GM21390 (cell line): ENCODE data around the gene BTBD7.
"Not testable (repeated sequence)": the region's sequence is repeated elsewhere in the genome, so short reads cannot be mapped to it uniquely, and the experiment has no call there.

Experiments used
- ATAC-seq: cut with Tn5 transposase; IDR thresholded peaks from one replicate; pipeline ENCODE4 v1.9.1; 2021; ENCODE audit not compliant: unreplicated experiment

The BTBD7 gene, protein sequence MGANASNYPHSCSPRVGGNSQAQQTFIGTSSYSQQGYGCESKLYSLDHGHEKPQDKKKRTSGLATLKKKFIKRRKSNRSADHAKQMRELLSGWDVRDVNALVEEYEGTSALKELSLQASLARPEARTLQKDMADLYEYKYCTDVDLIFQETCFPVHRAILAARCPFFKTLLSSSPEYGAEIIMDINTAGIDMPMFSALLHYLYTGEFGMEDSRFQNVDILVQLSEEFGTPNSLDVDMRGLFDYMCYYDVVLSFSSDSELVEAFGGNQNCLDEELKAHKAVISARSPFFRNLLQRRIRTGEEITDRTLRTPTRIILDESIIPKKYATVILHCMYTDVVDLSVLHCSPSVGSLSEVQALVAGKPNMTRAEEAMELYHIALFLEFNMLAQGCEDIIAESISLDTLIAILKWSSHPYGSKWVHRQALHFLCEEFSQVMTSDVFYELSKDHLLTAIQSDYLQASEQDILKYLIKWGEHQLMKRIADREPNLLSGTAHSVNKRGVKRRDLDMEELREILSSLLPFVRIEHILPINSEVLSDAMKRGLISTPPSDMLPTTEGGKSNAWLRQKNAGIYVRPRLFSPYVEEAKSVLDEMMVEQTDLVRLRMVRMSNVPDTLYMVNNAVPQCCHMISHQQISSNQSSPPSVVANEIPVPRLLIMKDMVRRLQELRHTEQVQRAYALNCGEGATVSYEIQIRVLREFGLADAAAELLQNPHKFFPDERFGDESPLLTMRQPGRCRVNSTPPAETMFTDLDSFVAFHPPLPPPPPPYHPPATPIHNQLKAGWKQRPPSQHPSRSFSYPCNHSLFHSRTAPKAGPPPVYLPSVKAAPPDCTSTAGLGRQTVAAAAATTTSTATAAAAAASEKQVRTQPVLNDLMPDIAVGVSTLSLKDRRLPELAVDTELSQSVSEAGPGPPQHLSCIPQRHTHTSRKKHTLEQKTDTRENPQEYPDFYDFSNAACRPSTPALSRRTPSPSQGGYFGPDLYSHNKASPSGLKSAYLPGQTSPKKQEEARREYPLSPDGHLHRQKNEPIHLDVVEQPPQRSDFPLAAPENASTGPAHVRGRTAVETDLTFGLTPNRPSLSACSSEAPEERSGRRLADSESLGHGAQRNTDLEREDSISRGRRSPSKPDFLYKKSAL

GRCh38 chr14:93332853-93333630 is at the start of gene BTBD7:
BTBD7 (minus strand) TSS chr14:93333036; CDS start chr14:93296051, 36,985 bp downstream.
- peak; percentile 74 for ATAC-seq

- ATAC-seq = peak; percentile 66
These were observed 48.8 kb upstream of the BTBD7 start for GRCh38 chr14:93381644-93382043.

DNA sequence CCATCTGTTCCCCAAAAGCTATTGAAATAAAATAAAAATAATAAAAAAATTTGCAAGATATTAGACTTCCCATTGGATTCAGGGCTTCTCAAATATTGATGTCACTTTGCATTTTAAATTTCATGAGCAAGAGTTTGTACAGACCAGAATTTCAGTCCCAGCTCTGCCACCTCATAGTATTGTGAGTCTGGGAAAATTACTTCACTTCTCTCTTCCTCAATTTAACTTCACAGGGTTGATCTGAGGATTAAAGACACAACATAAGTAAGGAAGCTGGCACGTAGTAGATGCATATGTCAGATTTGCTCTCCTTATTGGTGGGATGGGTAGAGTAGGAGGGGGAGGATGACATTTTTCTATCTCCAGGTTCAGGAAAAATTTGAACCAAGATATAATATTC is 47.0 kb upstream of the BTBD7 start:
- no peak for ATAC-seq

GRCh38 chr14:93375673-93376156 is 42.9 kb upstream of the BTBD7 start:
- peak; percentile 94 for ATAC-seq

DNA sequence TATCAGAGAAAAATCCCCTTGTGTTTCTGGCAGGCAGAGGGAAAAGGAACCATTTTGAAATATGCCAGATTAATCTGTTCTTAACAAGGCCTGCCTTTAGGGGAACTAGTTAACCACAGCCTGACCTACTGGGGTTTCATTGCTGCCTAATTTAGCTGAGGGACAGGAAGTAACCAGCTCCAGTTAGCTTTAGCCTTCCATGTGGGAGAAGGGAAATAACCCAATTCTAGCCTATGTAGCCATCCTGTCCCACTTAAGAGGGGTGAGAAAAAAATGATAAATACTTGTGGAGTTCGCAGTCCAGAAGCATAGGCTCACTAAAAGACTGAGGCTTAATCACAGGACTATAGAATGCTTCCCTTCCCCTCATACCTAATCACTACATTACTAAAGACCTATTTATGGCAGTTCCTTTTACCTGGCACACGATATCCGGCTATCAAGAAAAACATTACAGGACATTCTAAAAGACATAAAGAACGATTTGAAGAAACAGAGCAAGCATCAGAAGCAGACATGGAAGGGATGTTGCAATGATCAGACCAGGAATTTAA is 37.0 kb upstream of the BTBD7 start:
- peak; percentile 94 for ATAC-seq

DNA sequence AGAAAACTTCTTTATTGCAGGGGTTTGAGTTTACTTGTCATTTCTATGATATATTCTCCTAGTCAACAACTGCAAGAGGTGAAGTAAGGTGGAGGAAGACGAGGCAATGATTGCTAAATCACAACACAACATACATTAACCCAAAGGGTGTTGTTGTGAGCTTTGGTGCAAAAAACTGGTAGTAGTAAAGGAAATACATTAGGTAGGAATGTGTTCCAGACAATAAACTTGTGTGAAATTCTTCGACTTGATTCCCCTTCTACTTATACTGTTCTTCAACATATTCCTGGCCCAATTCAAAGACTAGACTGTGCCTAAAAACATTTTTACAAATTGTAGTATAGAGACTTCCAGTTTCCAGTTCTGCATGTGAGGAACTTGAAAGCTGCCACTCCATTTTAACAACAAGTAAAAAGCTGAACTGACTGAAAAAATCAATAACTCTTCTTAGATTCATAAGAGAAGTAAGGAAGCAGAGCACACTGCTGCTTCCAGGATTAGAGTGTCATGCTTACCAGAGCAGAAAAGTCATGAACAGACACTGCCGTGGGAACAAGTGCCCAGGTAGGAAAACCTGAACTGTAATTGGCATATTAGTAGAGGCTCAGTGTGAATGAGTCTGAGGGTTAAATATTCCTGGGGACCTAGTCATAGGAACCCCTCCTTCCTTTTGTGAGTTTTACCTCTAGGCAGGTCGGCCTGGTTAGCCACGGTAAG is 36.3 kb upstream of the BTBD7 start:
- ATAC-seq = peak; percentile 33

DNA sequence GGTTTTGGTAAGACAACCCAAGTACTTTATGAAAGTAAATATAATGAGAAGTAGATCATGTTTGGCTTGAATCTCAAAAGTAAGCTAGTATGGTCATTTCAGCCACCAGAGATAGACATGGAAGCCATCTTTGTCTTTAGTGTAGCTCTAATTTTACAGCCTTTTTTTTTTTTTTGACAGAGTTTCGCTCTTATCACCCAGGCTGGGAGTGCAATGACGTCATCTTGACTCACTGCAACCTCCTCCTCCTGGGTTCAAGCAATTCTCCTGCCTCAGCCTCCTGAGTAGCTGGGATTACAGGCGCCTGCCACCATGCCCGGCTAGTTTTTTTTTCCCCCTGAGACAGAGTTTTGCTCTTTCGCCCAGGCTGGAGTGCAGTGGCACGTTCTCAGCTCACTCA is 22.0 kb upstream of the BTBD7 start:
- ATAC-seq = not testable (repeated sequence)

GRCh38 chr14:93348292-93348691 is 15.5 kb upstream of the BTBD7 start:
- ATAC-seq = no peak

DNA sequence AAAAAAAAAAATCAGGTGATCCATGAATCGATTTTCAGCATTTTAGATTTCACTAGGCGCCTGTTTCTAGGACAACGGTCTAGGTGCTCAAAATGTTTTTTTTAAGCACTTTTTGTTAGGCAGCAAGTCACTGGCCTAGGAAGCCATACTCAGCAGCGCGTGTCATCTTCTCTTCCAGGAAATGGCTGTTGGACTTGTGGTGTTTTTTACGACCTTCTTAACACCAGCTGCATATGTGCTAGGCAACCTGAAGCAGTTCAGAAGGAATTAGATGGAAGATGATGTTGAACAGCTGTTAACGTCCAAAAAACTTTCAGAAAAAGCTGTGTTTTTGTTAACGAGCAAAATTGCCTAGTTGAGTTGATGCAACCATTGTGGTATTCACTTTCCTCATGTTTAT is 15.0 kb upstream of the BTBD7 start:
- ATAC-seq = no peak

- ATAC-seq = no peak
These were observed 14.3 kb upstream of the BTBD7 start, which contains the start of gene COX8C for GRCh38 chr14:93346926-93347721. COX8C (plus strand) TSS chr14:93347182; CDS start chr14:93347269, 87 bp downstream.

GRCh38 chr14:93343797-93344196 is 11.0 kb upstream of the BTBD7 start:
- no peak for ATAC-seq

GRCh38 chr14:93343266-93343665 is 10.4 kb upstream of the BTBD7 start:
- no peak for ATAC-seq

- no peak for ATAC-seq
These were observed 5.0 kb upstream of the BTBD7 start for GRCh38 chr14:93337884-93338283.

DNA sequence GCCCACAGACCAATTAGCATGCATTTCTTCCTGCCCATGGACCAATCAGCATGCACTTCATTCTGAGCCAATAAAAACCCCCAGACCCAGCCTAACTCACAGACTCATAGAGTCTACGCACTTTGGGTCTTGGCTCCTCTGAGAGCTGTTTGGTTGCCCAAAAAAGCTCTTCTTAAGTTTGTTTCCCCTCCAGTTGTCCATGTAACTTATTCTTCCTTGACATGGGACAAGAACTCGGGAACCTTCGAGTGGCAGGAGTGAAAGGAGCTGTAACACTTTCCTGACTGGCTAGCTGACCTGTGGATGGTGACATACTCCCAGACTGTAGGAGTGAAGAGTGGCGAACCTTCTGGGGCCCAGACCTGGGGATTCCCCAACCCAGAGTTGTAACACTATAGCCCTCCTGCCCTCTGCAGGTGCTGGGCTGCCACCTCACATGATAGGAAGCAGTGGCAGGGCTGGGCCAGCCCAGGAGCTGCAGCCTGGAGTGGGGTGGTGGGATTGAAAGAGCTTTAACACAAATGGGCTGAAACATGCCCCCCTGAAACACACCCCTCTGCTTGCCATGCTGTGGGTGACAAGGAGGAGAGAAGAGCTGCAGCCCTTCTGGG is 4.4 kb upstream of the BTBD7 start:
- ATAC-seq = no peak

DNA sequence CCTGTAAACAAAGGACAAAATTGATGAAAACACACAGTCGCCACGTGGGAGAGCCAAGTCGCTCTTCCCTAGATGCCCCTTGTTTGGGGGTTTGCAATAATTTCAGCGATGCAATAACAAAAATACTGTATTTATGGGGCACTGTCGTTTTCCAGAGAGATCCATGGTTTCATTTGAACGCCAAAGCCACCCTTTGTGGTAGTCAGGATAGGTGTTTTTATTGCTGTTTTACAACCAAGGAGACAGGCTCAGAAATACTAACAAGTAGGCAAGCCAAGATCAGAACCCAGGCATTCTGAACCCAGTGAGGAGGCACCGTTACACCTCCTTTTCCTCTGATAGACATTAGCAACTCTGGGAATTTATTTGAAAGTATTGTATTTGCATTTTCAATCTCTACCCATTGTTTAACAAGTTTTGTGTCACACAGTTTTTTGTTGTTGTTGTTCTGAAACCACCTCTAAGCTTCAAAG is 831 bp upstream of the BTBD7 start:
- no peak for ATAC-seq

GRCh38 chr14:93332397-93332852 is 411 bp downstream of the BTBD7 start:
- ATAC-seq = peak; percentile 62

DNA sequence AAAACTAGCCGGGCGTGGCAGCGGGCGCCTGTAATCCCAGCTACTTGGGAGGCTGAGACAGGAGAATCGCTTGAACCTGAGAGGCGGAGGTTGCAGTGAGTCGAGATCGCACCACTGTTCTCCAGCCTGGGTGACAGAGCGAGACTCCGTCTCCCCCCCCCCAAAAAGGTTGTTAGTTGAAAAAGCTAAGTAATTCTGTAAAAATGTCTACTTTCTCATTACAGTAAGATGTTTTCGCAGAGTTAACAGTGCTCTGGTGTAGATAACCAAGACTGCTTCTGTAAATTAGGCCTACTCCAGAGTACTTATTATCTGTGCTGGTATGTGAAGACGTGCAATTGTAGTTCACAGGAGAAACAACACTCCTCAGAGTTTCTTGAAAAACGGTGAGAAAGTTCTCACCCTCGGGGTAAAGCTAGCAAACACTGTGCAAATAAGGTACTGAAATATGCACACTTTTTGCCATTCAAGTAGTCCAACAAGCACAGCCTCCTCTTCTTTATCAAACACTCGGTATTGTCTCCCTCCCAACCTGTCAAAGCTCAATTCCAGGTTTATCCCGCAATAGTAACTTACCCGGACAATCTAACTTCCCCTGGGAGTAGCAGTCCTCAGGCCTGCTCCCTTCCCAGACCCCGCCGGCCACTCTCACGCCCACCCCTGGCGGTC is 974 bp downstream of the BTBD7 start:
- peak; percentile 0 for ATAC-seq
